ENCODE data around the gene FIS1.

DNA sequence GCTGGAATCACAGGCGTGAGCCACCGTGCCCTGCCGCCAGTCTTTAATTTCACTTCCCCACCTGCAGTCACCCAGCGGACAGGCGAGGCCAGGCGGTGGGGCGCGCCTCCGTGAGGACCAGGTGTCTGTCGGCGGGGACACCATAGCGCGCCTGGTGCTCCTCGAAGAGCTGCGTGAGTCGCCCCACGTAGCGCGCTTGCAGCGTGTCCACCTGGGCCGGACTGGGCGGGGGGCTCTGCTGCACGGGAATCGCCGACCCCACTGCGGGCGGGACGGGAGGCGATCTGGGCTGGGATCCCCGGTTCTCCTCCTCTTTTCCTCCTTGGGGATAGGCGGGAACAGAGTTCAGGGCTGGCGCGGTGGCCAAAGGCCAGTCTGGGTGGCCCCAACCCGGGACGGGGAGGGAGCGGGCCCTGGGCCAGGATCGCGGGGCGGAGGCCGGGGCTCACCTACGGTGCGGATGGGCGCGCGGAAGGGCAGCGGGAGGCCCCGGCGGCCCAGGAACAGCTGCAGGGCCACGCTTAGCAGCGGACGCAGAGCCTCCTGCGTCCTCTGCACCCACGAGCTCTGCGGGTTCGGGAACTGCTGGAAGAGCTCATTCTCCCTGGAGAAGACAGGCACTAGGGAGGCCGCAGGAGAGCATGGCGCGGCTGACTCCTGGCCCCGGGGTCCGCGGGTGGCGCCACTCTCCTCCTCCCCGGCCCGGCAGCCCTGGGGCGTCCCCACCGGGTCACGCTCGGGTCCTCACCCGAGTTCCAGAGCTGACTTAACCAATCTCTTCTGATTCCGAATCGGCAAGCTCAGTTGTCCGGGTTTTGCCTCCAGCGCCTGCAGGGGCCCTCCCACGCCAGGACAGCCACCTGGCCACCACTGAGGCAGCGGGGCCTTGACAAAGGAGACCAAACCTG is 42.9 kb downstream of the FIS1 start:
- TF ChIP-seq, protein P1, sequence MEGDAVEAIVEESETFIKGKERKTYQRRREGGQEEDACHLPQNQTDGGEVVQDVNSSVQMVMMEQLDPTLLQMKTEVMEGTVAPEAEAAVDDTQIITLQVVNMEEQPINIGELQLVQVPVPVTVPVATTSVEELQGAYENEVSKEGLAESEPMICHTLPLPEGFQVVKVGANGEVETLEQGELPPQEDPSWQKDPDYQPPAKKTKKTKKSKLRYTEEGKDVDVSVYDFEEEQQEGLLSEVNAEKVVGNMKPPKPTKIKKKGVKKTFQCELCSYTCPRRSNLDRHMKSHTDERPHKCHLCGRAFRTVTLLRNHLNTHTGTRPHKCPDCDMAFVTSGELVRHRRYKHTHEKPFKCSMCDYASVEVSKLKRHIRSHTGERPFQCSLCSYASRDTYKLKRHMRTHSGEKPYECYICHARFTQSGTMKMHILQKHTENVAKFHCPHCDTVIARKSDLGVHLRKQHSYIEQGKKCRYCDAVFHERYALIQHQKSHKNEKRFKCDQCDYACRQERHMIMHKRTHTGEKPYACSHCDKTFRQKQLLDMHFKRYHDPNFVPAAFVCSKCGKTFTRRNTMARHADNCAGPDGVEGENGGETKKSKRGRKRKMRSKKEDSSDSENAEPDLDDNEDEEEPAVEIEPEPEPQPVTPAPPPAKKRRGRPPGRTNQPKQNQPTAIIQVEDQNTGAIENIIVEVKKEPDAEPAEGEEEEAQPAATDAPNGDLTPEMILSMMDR (IDR thresholded peaks at IDR 0.05), result no peak
- TF ChIP-seq POLR2A (IDR thresholded peaks at IDR 0.05) (no peak), EP300 (IDR thresholded peaks at IDR 0.05) (no peak)

All from tibial nerve (tissue), 4 donors.